Suprapubic skin (tissue), 4 donors: ENCODE data around the gene CHRNA5. TPM values are rescaled to one million over a fixed set of nuclear protein-coding genes. Genes with fewer than 3 reads are reported as not detected.

Experiments
- total RNA-seq, 4 donors: library from RNA; depleted of rRNA; stranded (reverse); fragments of >200 nt; gene quantifications; one replicate each; pipeline ENCODE4 v1.1.0, GENCODE V29; 2016

Gene CHRNA5
- total RNA-seq, 4 donors from 2014 or later = 0.72 to 2.8 (median 1.4) TPM

Other genes starting within 250 kb of the CHRNA5 start
- gene CRABP1, start 225.2 kb upstream of the CHRNA5 start, total RNA-seq = 1 to 10 TPM in 3 of 4 donors, not detected in 1; 2.6 to 8.7 (median 8.5) TPM
- gene IREB2, start 127.3 kb upstream of the CHRNA5 start, total RNA-seq = 10 to 100 TPM; 25.6 to 87.5 (median 48.6) TPM
- 1 to 10 TPM; 2.6 to 9.6 (median 6.1) TPM for gene HYKK, start 57.9 kb upstream of the CHRNA5 start, total RNA-seq
- 100 to 1,000 TPM; 102 to 113 (median 106) TPM for gene PSMA4, start 25.1 kb upstream of the CHRNA5 start, total RNA-seq
- gene CHRNA3, start 55.5 kb downstream of the CHRNA5 start, total RNA-seq = 1 to 10 TPM in 2 of 4 donors, under 1 TPM in 1, not detected in 1; 0.70 to 1.9 (median 1.6) TPM
- gene CHRNB4, start 75.7 kb downstream of the CHRNA5 start, total RNA-seq = under 1 TPM in 1 of 4 donors, not detected in 3; 0.47 TPM
- 1 to 10 TPM; 1.1 to 1.2 (median 1.2) TPM for gene ADAMTS7, start 245.9 kb downstream of the CHRNA5 start, total RNA-seq